ENCODE measurements around the gene OLIG3.

The OLIG3 gene

DNA sequence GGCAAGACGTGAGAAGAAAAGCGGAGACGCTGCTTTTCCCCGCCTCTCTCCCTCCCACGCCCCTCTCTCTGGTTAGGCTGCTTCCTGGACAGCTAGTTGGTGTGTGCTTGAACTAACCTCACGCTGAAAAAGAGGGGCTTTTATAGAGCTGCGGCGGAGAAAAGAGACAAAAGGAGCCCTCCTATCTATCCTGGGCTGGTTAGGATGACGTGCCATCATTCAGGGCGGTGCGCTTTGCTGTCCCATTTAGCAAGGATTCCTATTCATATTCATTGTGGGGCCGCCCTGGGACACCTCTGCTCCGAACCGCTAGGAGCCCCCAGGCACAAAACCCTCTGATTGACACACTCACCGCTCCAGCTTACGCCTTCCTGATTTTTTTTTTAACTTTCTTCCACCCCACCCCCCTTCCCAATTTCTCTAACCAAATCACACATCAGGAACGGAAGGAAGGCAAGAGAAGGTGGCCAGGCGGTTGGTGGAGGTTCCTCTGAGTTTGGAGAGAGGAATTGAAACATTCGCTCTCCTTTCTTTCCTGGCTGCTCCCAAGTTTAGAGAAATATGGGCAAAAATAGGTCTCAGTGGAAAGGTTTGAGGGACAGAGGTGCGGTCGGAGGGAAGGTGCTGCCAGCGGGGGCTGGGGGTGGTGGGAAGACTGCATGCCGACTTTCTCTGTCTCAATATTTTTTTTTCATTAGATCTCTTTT, at the start of gene OLIG3:
OLIG3 (minus strand) TSS at position 114 of the 707 bp plus-strand sequence. CDS start 224 bp downstream, outside the sequence.
- peak within 1 kb of the TSS; percentile 48; the same call in 1 of the 2 replicates for H3K9ac ChIP-seq (ENCODE audit: low read depth, low read length)

DNA sequence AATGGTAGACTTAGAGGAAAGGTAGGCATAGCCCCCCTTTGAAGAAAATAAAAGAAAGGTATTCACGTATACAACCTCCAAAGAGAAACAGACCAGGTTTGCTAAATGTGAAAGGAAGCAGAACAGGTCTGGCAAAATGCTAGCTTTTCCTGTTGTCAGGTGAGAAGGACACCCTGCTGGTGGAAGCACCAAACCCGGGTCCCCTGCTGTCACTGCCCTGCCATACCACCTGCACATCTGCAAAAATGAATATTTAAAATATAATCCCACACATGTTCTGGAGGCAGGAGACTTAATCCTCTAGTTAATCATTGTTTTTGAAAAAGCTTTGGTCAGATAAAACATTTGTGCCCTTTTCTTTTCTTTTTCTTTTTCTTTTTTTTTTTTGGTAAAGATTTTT, 48.9 kb upstream of the OLIG3 start:
- Histone ChIP-seq H3K9ac (ENCODE audit: low read depth, low read length) (no peak overlapping the region), H3K4me1 (ENCODE audit: insufficient read depth, low read length) (peaks cover 19% of the 10 kb centered on the region), H3K9me3 (ENCODE audit: control insufficient read depth, insufficient read depth, low read length) (no peaks in the 10 kb centered on the region), H3K36me3 (ENCODE audit: insufficient read depth, low read length) (no peaks in the 10 kb centered on the region)

More for the DNA sequence above, at the start of gene OLIG3:
- no peaks in the 10 kb centered on the region for H3K9me3 ChIP-seq (ENCODE audit: control insufficient read depth, insufficient read depth, low read length)
- H3K36me3 ChIP-seq (ENCODE audit: insufficient read depth, low read length), result no peaks in the 10 kb centered on the region
- peaks cover 28% of the 10 kb centered on the region for H3K4me1 ChIP-seq (ENCODE audit: insufficient read depth, low read length)

DNA sequence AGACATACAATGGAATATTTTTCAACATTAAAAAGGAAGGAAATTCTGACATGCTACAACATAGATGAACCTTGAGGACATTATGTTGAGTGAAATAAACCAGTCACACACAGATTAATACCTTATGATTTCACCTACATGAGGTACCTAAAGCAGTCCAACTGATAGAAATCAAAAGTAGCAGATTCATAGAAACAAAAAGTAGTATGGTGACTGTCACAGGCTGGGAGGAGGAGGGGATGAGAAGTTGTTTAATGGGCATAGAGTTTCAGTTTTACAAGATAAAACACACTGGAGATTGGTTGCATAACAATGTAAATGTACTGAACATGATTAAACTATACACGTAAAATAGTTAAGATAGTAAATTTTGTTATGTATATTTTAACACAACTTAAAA, 48.5 kb upstream of the OLIG3 start:
- Histone ChIP-seq H3K9ac (ENCODE audit: low read depth, low read length) (no peak overlapping the region), H3K36me3 (ENCODE audit: insufficient read depth, low read length) (no peaks in the 10 kb centered on the region), H3K9me3 (ENCODE audit: control insufficient read depth, insufficient read depth, low read length) (no peaks in the 10 kb centered on the region), H3K4me1 (ENCODE audit: insufficient read depth, low read length) (peaks cover 19% of the 10 kb centered on the region)

DNA sequence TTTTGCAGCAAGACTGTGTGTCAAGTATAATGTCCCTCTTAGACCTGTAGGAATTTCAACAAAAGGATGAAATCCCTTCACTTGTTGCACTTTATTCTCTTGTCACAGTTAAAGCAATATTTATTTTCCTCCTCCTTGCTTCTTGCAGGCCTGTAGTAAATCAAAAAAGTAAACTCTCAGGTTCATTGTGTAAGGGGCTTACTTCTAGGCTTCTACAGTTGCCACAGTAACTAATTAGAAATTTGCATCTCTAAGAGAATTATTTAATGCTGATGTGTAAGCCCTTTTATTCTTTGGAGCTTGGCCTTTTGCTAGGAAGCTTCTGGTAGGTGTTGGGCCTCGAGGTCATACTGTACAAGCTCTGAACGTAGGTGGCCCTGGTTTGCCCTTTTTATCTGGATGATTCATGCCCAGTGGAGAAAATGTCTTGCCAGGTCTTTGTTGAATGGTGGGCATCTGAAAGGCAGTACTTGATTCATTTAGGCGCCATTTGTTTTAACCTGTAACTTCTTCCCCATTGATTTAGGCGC, 47.4 kb upstream of the OLIG3 start:
- Histone ChIP-seq H3K36me3 (ENCODE audit: insufficient read depth, low read length) (no peaks in the 10 kb centered on the region), H3K9ac (ENCODE audit: low read depth, low read length) (no peak overlapping the region), H3K4me1 (ENCODE audit: insufficient read depth, low read length) (peaks cover 10% of the 10 kb centered on the region), H3K9me3 (ENCODE audit: control insufficient read depth, insufficient read depth, low read length) (no peaks in the 10 kb centered on the region; the same call in 1 of the 2 replicates)

DNA sequence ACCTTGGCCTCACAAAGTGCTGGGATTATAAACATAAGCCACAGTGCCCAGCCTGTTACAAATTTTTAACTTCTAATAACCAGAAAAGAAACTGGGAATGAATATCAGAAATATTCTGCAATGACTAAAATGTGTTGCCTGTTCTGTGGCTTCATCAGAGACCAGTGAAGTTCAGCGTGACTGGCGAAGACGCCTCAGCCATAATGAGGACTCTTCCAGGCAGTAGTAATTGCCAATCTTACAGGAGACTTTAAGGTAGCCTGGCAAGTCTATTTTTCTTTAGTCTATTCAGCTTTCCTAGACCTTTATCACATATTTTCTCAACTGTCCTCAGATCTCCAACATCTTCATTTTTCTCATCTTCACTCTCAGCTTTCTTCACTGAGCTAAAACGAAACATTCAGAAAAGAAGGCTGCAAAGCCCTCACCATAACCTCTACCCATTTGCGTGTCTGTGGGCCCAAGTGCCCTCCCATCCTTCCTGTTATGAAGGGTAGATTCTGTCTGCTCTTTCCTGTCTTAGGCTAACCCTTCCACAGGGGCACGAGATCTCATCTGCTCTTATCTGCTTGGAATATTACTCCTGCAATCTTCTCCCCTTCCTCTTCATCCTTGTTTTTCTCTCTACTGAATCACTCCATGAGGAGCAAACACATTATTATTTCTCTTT, 42.0 kb upstream of the OLIG3 start:
- H3K9me3 ChIP-seq (ENCODE audit: control insufficient read depth, insufficient read depth, low read length), result no peaks in the 10 kb centered on the region; the same call in 1 of the 2 replicates
- H3K9ac ChIP-seq (ENCODE audit: low read depth, low read length), result no peak overlapping the region
- H3K36me3 ChIP-seq (ENCODE audit: insufficient read depth, low read length), result no peaks in the 10 kb centered on the region
- H3K4me1 ChIP-seq (ENCODE audit: insufficient read depth, low read length), result no peaks in the 10 kb centered on the region

DNA sequence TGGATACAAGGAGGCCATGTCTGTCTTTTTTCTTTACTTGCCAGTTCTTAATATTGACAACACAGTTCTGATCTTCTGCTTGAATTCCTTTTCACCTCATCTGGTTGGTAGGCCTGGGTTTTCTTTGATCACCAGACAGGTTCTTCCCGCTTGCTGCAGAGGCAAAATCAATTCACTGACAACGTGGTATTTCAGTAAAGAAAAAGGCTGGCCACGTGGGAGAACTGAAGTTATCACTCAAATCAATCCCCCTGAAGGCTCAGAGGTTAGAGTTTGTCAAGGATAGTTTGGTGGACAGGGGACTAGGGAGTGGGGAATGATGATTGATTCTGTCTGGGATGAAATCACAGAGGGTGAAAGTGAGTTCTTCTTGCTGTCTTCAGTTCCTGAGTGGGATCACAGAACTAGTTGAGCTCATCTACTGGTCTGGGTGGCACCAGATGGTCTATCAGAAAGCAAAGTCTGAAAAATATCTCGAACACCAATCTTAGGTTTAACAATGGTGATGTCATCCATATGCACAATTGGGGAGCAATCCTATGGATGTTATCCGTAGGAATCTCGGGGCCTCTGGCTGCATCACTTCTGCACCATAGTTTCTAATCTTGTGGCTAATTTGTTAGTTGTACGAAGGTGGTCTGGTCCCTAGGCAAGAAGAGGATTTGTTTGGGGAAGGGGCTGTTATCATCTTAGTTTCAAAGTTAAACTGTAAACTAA, 37.3 kb upstream of the OLIG3 start:
- peaks cover under 1% of the 10 kb centered on the region; the same call in 1 of the 2 replicates for H3K9me3 ChIP-seq (ENCODE audit: control insufficient read depth, insufficient read depth, low read length)
- H3K9ac ChIP-seq (ENCODE audit: low read depth, low read length), result no peak overlapping the region
- H3K36me3 ChIP-seq (ENCODE audit: insufficient read depth, low read length), result no peaks in the 10 kb centered on the region
- H3K4me1 ChIP-seq (ENCODE audit: insufficient read depth, low read length), result no peaks in the 10 kb centered on the region

DNA sequence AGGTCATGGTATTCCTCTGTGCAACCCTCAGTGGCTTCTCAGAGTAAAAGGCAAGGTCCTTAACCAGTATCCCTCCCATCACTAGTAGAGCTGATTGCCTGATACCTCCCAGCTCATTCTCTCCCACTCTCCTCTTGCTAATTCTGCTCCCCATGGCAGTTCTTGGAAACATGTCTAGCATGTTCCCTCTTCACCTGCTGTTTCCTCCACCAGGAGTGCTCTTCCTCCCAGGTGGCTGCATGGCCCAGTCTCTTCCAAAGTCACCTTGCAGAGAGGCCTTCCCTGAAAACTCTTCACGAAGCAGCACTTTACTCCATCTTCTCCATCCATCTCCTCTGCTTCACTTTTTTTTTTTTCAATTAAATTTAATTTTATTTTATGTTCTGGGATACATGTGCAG, 36.2 kb upstream of the OLIG3 start:
- Histone ChIP-seq H3K9me3 (ENCODE audit: control insufficient read depth, insufficient read depth, low read length) (peaks cover 5% of the 10 kb centered on the region; the same call in 1 of the 2 replicates), H3K36me3 (ENCODE audit: insufficient read depth, low read length) (no peaks in the 10 kb centered on the region), H3K9ac (ENCODE audit: low read depth, low read length) (no peak overlapping the region), H3K4me1 (ENCODE audit: insufficient read depth, low read length) (no peaks in the 10 kb centered on the region)

DNA sequence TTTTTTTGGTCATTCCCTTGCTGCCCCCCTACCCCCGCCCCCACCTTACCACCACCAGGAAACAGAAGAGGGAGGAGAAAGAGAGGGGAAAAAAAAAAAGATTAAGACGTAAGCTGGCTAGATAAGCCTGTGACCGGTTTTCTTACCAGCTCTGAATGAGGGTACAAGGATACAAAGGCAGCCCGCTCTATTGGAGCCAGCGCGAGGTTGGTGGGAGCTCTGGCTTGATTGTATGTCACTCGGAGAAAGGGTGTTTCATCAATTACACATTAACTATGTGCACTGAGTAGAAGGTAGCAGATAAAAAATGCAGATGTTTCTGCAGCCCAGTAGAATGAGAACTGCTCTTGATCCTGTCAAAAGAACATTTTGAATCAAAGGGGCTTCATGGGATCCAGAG, 28.6 kb upstream of the OLIG3 start:
- Histone ChIP-seq H3K9ac (ENCODE audit: low read depth, low read length) (no peak overlapping the region), H3K36me3 (ENCODE audit: insufficient read depth, low read length) (no peaks in the 10 kb centered on the region), H3K4me1 (ENCODE audit: insufficient read depth, low read length) (peaks cover 26% of the 10 kb centered on the region), H3K9me3 (ENCODE audit: control insufficient read depth, insufficient read depth, low read length) (peaks cover 5% of the 10 kb centered on the region; the same call in 1 of the 2 replicates)

DNA sequence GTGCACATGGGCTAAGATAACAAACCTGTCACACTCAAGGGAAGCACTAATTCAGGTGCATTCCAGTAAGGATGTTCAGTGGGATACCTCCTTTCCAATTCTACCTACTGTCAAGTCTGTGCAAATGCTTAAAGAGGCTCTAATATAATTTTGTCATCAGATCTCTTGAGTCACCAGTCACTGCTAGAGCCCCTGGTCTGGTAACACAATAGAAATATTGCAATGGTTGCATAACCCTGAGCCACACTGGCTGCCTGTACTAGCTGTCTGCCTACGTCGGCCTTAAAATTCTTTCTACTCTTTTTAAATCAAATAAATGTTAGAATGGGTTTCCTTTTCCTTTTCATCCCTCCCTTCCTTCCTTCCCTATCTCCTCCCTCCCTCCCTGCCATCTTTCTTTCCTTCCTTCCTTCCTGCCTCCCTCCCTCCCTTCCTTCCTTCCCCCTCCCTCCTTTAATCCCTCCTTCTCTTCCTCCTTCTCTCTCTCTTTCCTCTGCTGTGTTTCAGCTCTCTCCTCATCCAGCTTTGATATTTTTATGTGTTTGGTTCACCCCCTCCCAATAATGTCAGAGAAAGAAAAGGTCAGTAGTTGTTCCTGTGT, 28.1 kb upstream of the OLIG3 start:
- Histone ChIP-seq H3K36me3 (ENCODE audit: insufficient read depth, low read length) (no peaks in the 10 kb centered on the region), H3K9ac (ENCODE audit: low read depth, low read length) (no peak overlapping the region), H3K4me1 (ENCODE audit: insufficient read depth, low read length) (peaks cover 26% of the 10 kb centered on the region), H3K9me3 (ENCODE audit: control insufficient read depth, insufficient read depth, low read length) (peaks cover 5% of the 10 kb centered on the region; the same call in 1 of the 2 replicates)

DNA sequence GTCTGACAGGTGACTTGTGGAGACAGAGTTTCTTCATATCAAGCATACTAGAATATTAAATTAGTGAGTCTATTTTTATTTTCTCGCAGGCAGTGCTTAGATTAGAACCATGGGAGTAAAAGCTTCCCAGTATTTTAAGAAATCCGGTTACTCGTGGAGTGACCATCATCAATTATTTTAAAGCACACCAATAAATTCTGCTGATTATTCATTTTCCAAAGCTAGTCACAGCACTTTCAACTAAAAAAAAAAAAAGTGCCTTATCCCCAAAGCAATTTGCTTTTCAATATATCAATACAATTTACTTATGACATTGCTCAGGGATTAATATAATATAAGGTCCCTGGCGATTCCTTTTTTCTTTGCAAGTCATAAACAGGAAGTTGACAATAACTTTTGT, 26.3 kb upstream of the OLIG3 start:
- no peaks in the 10 kb centered on the region for H3K36me3 ChIP-seq (ENCODE audit: insufficient read depth, low read length)
- peaks cover 26% of the 10 kb centered on the region for H3K4me1 ChIP-seq (ENCODE audit: insufficient read depth, low read length)
- no peak overlapping the region for H3K9ac ChIP-seq (ENCODE audit: low read depth, low read length)
- no peaks in the 10 kb centered on the region for H3K9me3 ChIP-seq (ENCODE audit: control insufficient read depth, insufficient read depth, low read length)

DNA sequence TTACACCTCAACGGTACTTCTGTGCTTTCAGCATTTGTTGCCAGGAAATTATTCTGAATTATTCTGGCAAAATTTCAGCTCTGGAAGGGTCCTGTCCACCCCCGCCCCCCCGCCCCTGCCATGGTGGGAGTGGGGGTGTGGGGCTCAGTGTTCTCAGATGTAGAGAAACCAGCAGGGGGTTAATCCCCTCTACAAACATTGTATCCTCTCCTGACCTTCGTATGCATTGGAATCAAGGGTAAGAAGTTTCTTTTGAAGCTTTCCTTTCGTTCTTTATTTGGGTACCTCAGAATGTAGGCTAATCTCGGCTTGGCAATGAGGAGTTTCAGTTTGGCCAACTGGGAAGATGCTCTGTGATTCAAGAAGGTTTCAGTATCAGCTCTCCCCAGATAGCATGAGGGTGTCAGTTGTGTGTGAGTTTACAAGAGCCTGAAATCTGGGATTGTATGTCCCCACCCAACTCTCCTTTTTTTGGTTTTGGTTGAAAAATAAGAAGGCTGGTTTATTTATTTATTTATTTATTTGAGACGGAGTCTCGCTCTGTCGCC, 25.5 kb upstream of the OLIG3 start:
- Histone ChIP-seq H3K9ac (ENCODE audit: low read depth, low read length) (no peak overlapping the region), H3K9me3 (ENCODE audit: control insufficient read depth, insufficient read depth, low read length) (no peaks in the 10 kb centered on the region), H3K36me3 (ENCODE audit: insufficient read depth, low read length) (no peaks in the 10 kb centered on the region), H3K4me1 (ENCODE audit: insufficient read depth, low read length) (peaks cover 26% of the 10 kb centered on the region)

DNA sequence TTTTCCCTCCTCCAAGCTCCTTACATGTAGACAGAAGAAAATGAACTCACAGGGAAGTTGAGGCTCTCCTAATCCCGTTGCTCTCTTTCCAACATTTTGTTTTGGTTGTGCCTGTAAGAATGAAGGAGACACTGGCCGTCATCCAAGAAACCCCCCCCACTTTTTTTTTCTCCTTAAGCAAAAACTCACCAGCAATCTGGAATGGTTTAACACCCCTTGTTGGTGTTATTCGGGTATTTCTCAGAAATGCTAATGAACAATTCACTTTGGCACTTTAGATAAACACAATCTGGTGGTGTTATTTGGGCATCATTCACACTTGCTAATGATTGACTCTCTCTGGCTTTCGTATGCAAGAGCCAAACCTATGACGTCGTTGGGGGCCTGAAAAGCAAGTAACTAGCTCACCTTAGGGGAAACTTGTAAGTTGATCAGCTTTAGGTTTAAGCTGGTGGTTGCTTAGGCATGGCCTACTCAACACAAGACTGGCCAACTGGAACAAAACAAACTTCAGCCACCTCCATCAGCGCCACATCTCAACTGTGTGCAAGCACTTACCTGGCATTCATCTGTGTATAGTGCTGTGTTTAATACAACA, 24.3 kb upstream of the OLIG3 start:
- no peaks in the 10 kb centered on the region for H3K36me3 ChIP-seq (ENCODE audit: insufficient read depth, low read length)
- peaks cover 25% of the 10 kb centered on the region for H3K4me1 ChIP-seq (ENCODE audit: insufficient read depth, low read length)
- no peak overlapping the region for H3K9ac ChIP-seq (ENCODE audit: low read depth, low read length)
- H3K9me3 ChIP-seq (ENCODE audit: control insufficient read depth, insufficient read depth, low read length), result no peaks in the 10 kb centered on the region

DNA sequence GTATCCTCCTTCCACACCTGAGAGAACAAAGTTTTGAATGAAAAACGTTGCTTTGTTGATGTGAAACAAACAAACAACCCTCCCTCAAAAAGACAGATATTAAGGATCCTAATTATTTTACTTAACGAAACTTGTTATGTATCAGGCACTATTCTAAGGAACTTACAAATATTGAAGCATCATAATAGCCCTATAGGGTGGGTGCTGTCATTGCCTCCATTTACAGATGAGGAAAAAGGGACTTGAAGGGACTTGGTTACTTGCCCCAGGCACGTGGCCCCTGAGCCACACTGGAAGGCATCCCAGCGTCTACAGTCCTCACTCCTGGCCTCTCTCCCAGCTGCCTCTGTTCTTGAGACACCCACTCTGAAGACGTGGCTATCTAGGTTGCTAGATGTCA, 20.2 kb upstream of the OLIG3 start:
- Histone ChIP-seq H3K36me3 (ENCODE audit: insufficient read depth, low read length) (no peaks in the 10 kb centered on the region), H3K9ac (ENCODE audit: low read depth, low read length) (no peak overlapping the region), H3K9me3 (ENCODE audit: control insufficient read depth, insufficient read depth, low read length) (no peaks in the 10 kb centered on the region), H3K4me1 (ENCODE audit: insufficient read depth, low read length) (peaks cover 25% of the 10 kb centered on the region)
